HCT116 (cell line): ENCODE results near the gene RAD23A. TPM values are rescaled to one million over a fixed set of nuclear protein-coding genes. Genes with fewer than 3 reads are reported as not detected.

ENCODE experiments used
- ATAC-seq: fragments of 200-7000 bp; cut with Tn5 transposase; 2 replicates; pipeline ENCODE4 v1.9.1; 2020; ENCODE audit warnings: mild to moderate bottlenecking, moderate library complexity
- BruUV-seq: library from RNA; stranded (reverse); fragments of 400-500 nt; replicated peaks from 2 replicates; lab custom pipeline; 2021; lab: Mats Ljungman, UMichigan
- CTCF ChIA-PET: fragments of 300-600 bp; sonication (Branson Sonifier 250); formaldehyde crosslinking; loops from one replicate; lab custom pipeline; 2021; ENCODE audit warnings: antibody characterized with exemption; lab: Charles Lee
- POLR2A ChIA-PET: fragments of 300-600, 350-600 bp; sonication (Branson Sonifier 250); formaldehyde crosslinking; loops from one replicate; lab custom pipeline; 2021; ENCODE audit warnings: antibody characterized with exemption; lab: Charles Lee
- RAD21 ChIA-PET, 2 experiments: fragments of 300-600 bp; sonication (Branson Sonifier 250); formaldehyde crosslinking; loops; one replicate each; lab custom pipeline; 2023; ENCODE audit warnings: low total read pairs in 2 of 2; ENCODE audit not compliant: uncharacterized antibody in 2 of 2, unreplicated experiment in 2 of 2, low non-redundant PET in 1 of 2; lab: Charles Lee
- DNase-seq: peaks from one replicate; pipeline ENCODE4 v3.0.0-alpha.2; 2010; ENCODE audit warnings: low read depth, low spot score
- H2AFZ ChIP-seq: fragments of 200-600 bp; shearing (Covaris generic), sonication (generic); 2 replicates; pipeline ENCODE4 v1.6.1; 2017; ENCODE audit warnings: low read depth, mixed run types, mixed read lengths, antibody characterized with exemption, low read length; ENCODE audit not compliant: poor library complexity, severe bottlenecking
- H3K27ac ChIP-seq: 2 replicates; pipeline ENCODE4 v1.5.1; 2012; ENCODE audit warnings: low read depth, low read length
- H3K27me3 ChIP-seq: fragments of 200-600 bp; sonication (generic); 2 replicates; pipeline ENCODE4 v1.6.1; 2016; ENCODE audit warnings: mixed run types, low read length, mixed read lengths; ENCODE audit not compliant: insufficient read depth
- H3K36me3 ChIP-seq, 2 experiments: fragments of 200-500 bp in 1 of 2; fragments of 200-600 bp in 1 of 2; sonication (Bioruptor generic) in 1 of 2; sonication (generic) in 1 of 2; 2 replicates each; pipeline versions ENCODE4 v1.5.1 to v1.6.1; 2014 to 2016; ENCODE audit warnings: low read length in 2 of 2, inconsistent platforms in 1 of 2, mixed read lengths in 1 of 2, mixed run types in 1 of 2; ENCODE audit not compliant: insufficient read depth in 2 of 2, control insufficient read depth in 1 of 2
- H3K4me1 ChIP-seq, 2 experiments: fragments of 200-600 bp in 1 of 2; sonication (generic) in 1 of 2; 2 replicates each; pipeline versions ENCODE4 v1.5.1 to v1.6.1; 2012 to 2017; ENCODE audit warnings: low read length in 2 of 2, inconsistent platforms in 1 of 2, mild to moderate bottlenecking in 1 of 2, mixed read lengths in 1 of 2, mixed run types in 1 of 2, moderate library complexity in 1 of 2; ENCODE audit not compliant: insufficient read depth in 2 of 2, control insufficient read depth in 1 of 2
- H3K4me2 ChIP-seq: fragments of 200-600 bp; sonication (generic); 2 replicates; pipeline ENCODE4 v1.6.1; 2017; ENCODE audit warnings: mixed run types, low read length, mixed read lengths
- H3K4me3 ChIP-seq, 2 experiments: fragments of 200-600 bp in 1 of 2; sonication (generic) in 1 of 2; replicated peaks in 1 of 2; 2 replicates each; pipeline ENCODE4 v1.5.1; 2011 to 2016; ENCODE audit warnings: low read length in 2 of 2, control low read depth in 1 of 2, low read depth in 1 of 2, mild to moderate bottlenecking in 1 of 2, mixed read lengths in 1 of 2, mixed run types in 1 of 2
- H3K79me2 ChIP-seq: fragments of 200-600 bp; sonication (generic); 2 replicates; pipeline ENCODE4 v1.6.1; 2017; ENCODE audit warnings: mild to moderate bottlenecking, mixed run types, low read length, moderate library complexity, mixed read lengths; ENCODE audit not compliant: insufficient read depth
- H3K9ac ChIP-seq: fragments of 200-600 bp; sonication (generic); 2 replicates; pipeline ENCODE4 v1.6.1; 2016; ENCODE audit warnings: low read length, mixed read lengths
- H3K9me2 ChIP-seq: fragments of 200-600 bp; sonication (generic), shearing (Covaris generic); 2 replicates; pipeline ENCODE4 v1.6.1; 2017; ENCODE audit warnings: mixed run types, mild to moderate bottlenecking, moderate library complexity; ENCODE audit not compliant: insufficient read depth
- H3K9me3 ChIP-seq, 2 experiments: fragments of 200-500 bp in 1 of 2; fragments of 200-600 bp in 1 of 2; sonication (Bioruptor generic) in 1 of 2; sonication (generic) in 1 of 2; 2 replicates each; pipeline ENCODE4 v1.6.1; 2014 to 2017; ENCODE audit warnings: low read length in 2 of 2, mixed read lengths in 2 of 2, inconsistent platforms in 1 of 2, low read depth in 1 of 2, mild to moderate bottlenecking in 1 of 2, mixed run types in 1 of 2, moderate library complexity in 1 of 2; ENCODE audit not compliant: control insufficient read depth in 1 of 2, insufficient read depth in 1 of 2
- H4K20me1 ChIP-seq: fragments of 200-600 bp; sonication (generic), shearing (Covaris generic); 2 replicates; pipeline ENCODE4 v1.6.1; 2017; ENCODE audit warnings: mixed run types, mild to moderate bottlenecking, moderate library complexity; ENCODE audit not compliant: insufficient read depth
- ELF1 ChIP-seq: IDR thresholded peaks from 2 replicates; pipeline ENCODE4 v1.6.1; 2012; ENCODE audit warnings: low read depth, borderline replicate concordance
- EZH2phosphoT487 ChIP-seq: fragments of 200-600 bp; IDR thresholded peaks from 2 replicates; pipeline ENCODE4 v1.6.1; 2018; ENCODE audit warnings: antibody characterized with exemption, borderline replicate concordance
- JUND ChIP-seq: IDR thresholded peaks from 2 replicates; pipeline ENCODE4 v1.6.1; 2012
- SIN3A ChIP-seq: IDR thresholded peaks from 2 replicates; pipeline ENCODE4 v1.6.1; 2012; ENCODE audit warnings: low read depth
- SP1 ChIP-seq: IDR thresholded peaks from 2 replicates; pipeline ENCODE4 v1.6.1; 2012; ENCODE audit warnings: low read depth
- ZNF274 ChIP-seq: fragments of 200-500 bp; sonication (Bioruptor generic); IDR thresholded peaks from 2 replicates; pipeline ENCODE4 v1.6.1; 2014; ENCODE audit warnings: mild to moderate bottlenecking, low read depth, low read length, inconsistent platforms
- intact Hi-C: fragments of 100-400 bp; cut with micrococcal nuclease; formaldehyde crosslinking; loops from 2 replicates; pipeline ENCODE4 v1.10.0; 2022
- total RNA-seq: library from RNA; stranded (reverse); gene quantifications from one replicate; pipeline ENCODE4 v1.2.1, GENCODE V29; 2021; ENCODE audit not compliant: unreplicated experiment
- TF ChIP-seq, protein P1 (sequence below): IDR thresholded peaks from 2 replicates; pipeline ENCODE4 v1.6.1; 2011; ENCODE audit warnings: mild to moderate bottlenecking, low read length, moderate library complexity; ENCODE audit not compliant: insufficient replicate concordance; ENCODE audit errors: extremely low read depth
- TF ChIP-seq, protein P2 (sequence below): IDR thresholded peaks from 2 replicates; pipeline ENCODE4 v1.6.1; 2012

Gene RAD23A
- total RNA-seq, 1 experiment from 2014 or later: 163 TPM

DNA sequence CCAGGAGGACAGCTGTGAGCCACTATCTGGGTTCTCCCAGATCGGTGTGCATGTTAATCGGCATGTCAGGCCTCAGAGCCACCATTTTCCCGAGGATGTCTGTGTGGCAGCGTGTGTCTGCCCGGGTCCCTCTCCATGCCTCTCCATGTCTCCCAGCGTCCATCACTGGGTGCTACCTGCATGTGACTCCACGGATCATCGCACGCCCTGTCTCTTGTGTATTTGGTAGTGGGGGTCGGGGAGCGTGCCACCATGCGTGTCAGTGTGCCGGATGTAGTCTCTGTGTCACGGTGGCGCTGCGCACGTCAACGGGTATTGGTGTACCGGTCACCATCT is 55.5 kb downstream of the RAD23A start:
- H3K36me3 ChIP-seq: peaks cover 0 to 5% of the 10 kb centered on the region in 2 experiments; a peak in 1 of 4 replicates
- POLR2A ChIA-PET: no interaction called here
- no peak overlapping the region for H3K9ac ChIP-seq
- BruUV-seq: no TSS peak
- H3K27me3 ChIP-seq: no peaks in the 10 kb centered on the region
- H3K27ac ChIP-seq: no peak overlapping the region
- H3K9me3 ChIP-seq: no peaks in the 10 kb centered on the region
- no peak overlapping the region for H3K4me3 ChIP-seq
- no peak for ATAC-seq
- CTCF ChIA-PET: no interaction called here
- H2AFZ ChIP-seq: no peak overlapping the region
- TF ChIP-seq JUND (no peak), SIN3A (no peak), ZNF274 (no peak), EZH2phosphoT487 (no peak), ELF1 (no peak), SP1 (no peak)
- TF ChIP-seq, protein P1, sequence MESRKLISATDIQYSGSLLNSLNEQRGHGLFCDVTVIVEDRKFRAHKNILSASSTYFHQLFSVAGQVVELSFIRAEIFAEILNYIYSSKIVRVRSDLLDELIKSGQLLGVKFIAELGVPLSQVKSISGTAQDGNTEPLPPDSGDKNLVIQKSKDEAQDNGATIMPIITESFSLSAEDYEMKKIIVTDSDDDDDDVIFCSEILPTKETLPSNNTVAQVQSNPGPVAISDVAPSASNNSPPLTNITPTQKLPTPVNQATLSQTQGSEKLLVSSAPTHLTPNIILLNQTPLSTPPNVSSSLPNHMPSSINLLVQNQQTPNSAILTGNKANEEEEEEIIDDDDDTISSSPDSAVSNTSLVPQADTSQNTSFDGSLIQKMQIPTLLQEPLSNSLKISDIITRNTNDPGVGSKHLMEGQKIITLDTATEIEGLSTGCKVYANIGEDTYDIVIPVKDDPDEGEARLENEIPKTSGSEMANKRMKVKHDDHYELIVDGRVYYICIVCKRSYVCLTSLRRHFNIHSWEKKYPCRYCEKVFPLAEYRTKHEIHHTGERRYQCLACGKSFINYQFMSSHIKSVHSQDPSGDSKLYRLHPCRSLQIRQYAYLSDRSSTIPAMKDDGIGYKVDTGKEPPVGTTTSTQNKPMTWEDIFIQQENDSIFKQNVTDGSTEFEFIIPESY: no peak
- TF ChIP-seq, protein P2, sequence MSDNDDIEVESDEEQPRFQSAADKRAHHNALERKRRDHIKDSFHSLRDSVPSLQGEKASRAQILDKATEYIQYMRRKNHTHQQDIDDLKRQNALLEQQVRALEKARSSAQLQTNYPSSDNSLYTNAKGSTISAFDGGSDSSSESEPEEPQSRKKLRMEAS: no peak
- TF ChIP-seq, all 23 proteins: peak for 0
- intact Hi-C loops: no loop called here
- peaks cover 17% of the 10 kb centered on the region; the same call in 1 of the 2 replicates for H3K79me2 ChIP-seq
- DNase-seq: no peak
- H3K9me2 ChIP-seq: no peaks in the 10 kb centered on the region
- no peaks in the 10 kb centered on the region for H4K20me1 ChIP-seq
- peaks cover 3 to 9% of the 10 kb centered on the region in 2 experiments; a peak in 3 of 4 replicates for H3K4me1 ChIP-seq
- RAD21 ChIA-PET: no interaction called here
- H3K4me2 ChIP-seq: no peak overlapping the region
